HCT116 (cell line): ENCODE results near the gene BABAM2. TPM values are rescaled to one million over a fixed set of nuclear protein-coding genes. Genes with fewer than 3 reads are reported as not detected.

Experiments
- ATAC-seq: fragments of 200-7000 bp; cut with Tn5 transposase; 2 replicates; pipeline ENCODE4 v1.9.1; 2020; ENCODE audit warnings: mild to moderate bottlenecking, moderate library complexity
- BruUV-seq: library from RNA; stranded (reverse); fragments of 400-500 nt; replicated peaks from 2 replicates; lab custom pipeline; 2021; lab: Mats Ljungman, UMichigan
- CTCF ChIA-PET: fragments of 300-600 bp; sonication (Branson Sonifier 250); formaldehyde crosslinking; loops from one replicate; lab custom pipeline; 2021; ENCODE audit warnings: antibody characterized with exemption; lab: Charles Lee
- POLR2A ChIA-PET: fragments of 300-600, 350-600 bp; sonication (Branson Sonifier 250); formaldehyde crosslinking; loops from one replicate; lab custom pipeline; 2021; ENCODE audit warnings: antibody characterized with exemption; lab: Charles Lee
- RAD21 ChIA-PET, 2 experiments: fragments of 300-600 bp; sonication (Branson Sonifier 250); formaldehyde crosslinking; loops; one replicate each; lab custom pipeline; 2023; ENCODE audit warnings: low total read pairs in 2 of 2; ENCODE audit not compliant: uncharacterized antibody in 2 of 2, unreplicated experiment in 2 of 2, low non-redundant PET in 1 of 2; lab: Charles Lee
- DNase-seq: peaks from one replicate; pipeline ENCODE4 v3.0.0-alpha.2; 2010; ENCODE audit warnings: low read depth, low spot score
- H2AFZ ChIP-seq: fragments of 200-600 bp; shearing (Covaris generic), sonication (generic); 2 replicates; pipeline ENCODE4 v1.6.1; 2017; ENCODE audit warnings: low read depth, mixed run types, mixed read lengths, antibody characterized with exemption, low read length; ENCODE audit not compliant: poor library complexity, severe bottlenecking
- H3K27ac ChIP-seq: 2 replicates; pipeline ENCODE4 v1.5.1; 2012; ENCODE audit warnings: low read depth, low read length
- H3K27me3 ChIP-seq: fragments of 200-600 bp; sonication (generic); 2 replicates; pipeline ENCODE4 v1.6.1; 2016; ENCODE audit warnings: mixed run types, low read length, mixed read lengths; ENCODE audit not compliant: insufficient read depth
- H3K36me3 ChIP-seq, 2 experiments: fragments of 200-500 bp in 1 of 2; fragments of 200-600 bp in 1 of 2; sonication (Bioruptor generic) in 1 of 2; sonication (generic) in 1 of 2; 2 replicates each; pipeline versions ENCODE4 v1.5.1 to v1.6.1; 2014 to 2016; ENCODE audit warnings: low read length in 2 of 2, inconsistent platforms in 1 of 2, mixed read lengths in 1 of 2, mixed run types in 1 of 2; ENCODE audit not compliant: insufficient read depth in 2 of 2, control insufficient read depth in 1 of 2
- H3K4me1 ChIP-seq, 2 experiments: fragments of 200-600 bp in 1 of 2; sonication (generic) in 1 of 2; 2 replicates each; pipeline versions ENCODE4 v1.5.1 to v1.6.1; 2012 to 2017; ENCODE audit warnings: low read length in 2 of 2, inconsistent platforms in 1 of 2, mild to moderate bottlenecking in 1 of 2, mixed read lengths in 1 of 2, mixed run types in 1 of 2, moderate library complexity in 1 of 2; ENCODE audit not compliant: insufficient read depth in 2 of 2, control insufficient read depth in 1 of 2
- H3K4me2 ChIP-seq: fragments of 200-600 bp; sonication (generic); 2 replicates; pipeline ENCODE4 v1.6.1; 2017; ENCODE audit warnings: mixed run types, low read length, mixed read lengths
- H3K4me3 ChIP-seq, 2 experiments: fragments of 200-600 bp in 1 of 2; sonication (generic) in 1 of 2; replicated peaks in 1 of 2; 2 replicates each; pipeline ENCODE4 v1.5.1; 2011 to 2016; ENCODE audit warnings: low read length in 2 of 2, control low read depth in 1 of 2, low read depth in 1 of 2, mild to moderate bottlenecking in 1 of 2, mixed read lengths in 1 of 2, mixed run types in 1 of 2
- H3K79me2 ChIP-seq: fragments of 200-600 bp; sonication (generic); 2 replicates; pipeline ENCODE4 v1.6.1; 2017; ENCODE audit warnings: mild to moderate bottlenecking, mixed run types, low read length, moderate library complexity, mixed read lengths; ENCODE audit not compliant: insufficient read depth
- H3K9ac ChIP-seq: fragments of 200-600 bp; sonication (generic); 2 replicates; pipeline ENCODE4 v1.6.1; 2016; ENCODE audit warnings: low read length, mixed read lengths
- H3K9me2 ChIP-seq: fragments of 200-600 bp; sonication (generic), shearing (Covaris generic); 2 replicates; pipeline ENCODE4 v1.6.1; 2017; ENCODE audit warnings: mixed run types, mild to moderate bottlenecking, moderate library complexity; ENCODE audit not compliant: insufficient read depth
- H3K9me3 ChIP-seq, 2 experiments: fragments of 200-500 bp in 1 of 2; fragments of 200-600 bp in 1 of 2; sonication (Bioruptor generic) in 1 of 2; sonication (generic) in 1 of 2; 2 replicates each; pipeline ENCODE4 v1.6.1; 2014 to 2017; ENCODE audit warnings: low read length in 2 of 2, mixed read lengths in 2 of 2, inconsistent platforms in 1 of 2, low read depth in 1 of 2, mild to moderate bottlenecking in 1 of 2, mixed run types in 1 of 2, moderate library complexity in 1 of 2; ENCODE audit not compliant: control insufficient read depth in 1 of 2, insufficient read depth in 1 of 2
- H4K20me1 ChIP-seq: fragments of 200-600 bp; sonication (generic), shearing (Covaris generic); 2 replicates; pipeline ENCODE4 v1.6.1; 2017; ENCODE audit warnings: mixed run types, mild to moderate bottlenecking, moderate library complexity; ENCODE audit not compliant: insufficient read depth
- ATF3 ChIP-seq: IDR thresholded peaks from 2 replicates; pipeline ENCODE4 v1.6.1; 2012
- CBX3 ChIP-seq: IDR thresholded peaks from 2 replicates; pipeline ENCODE4 v1.6.1; 2012; ENCODE audit warnings: low read depth
- CEBPB ChIP-seq: IDR thresholded peaks from 2 replicates; pipeline ENCODE4 v1.6.1; 2012; ENCODE audit warnings: low read depth
- ELF1 ChIP-seq: IDR thresholded peaks from 2 replicates; pipeline ENCODE4 v1.6.1; 2012; ENCODE audit warnings: low read depth, borderline replicate concordance
- EZH2 ChIP-seq: fragments of 200-600 bp; sonication (generic); IDR thresholded peaks from 2 replicates; pipeline ENCODE4 v1.6.1; 2017; ENCODE audit warnings: antibody characterized with exemption, mixed run types
- FOSL1 ChIP-seq: IDR thresholded peaks from 2 replicates; pipeline ENCODE4 v1.6.1; 2012; ENCODE audit warnings: low read depth
- JUND ChIP-seq: IDR thresholded peaks from 2 replicates; pipeline ENCODE4 v1.6.1; 2012
- POLR2A ChIP-seq: IDR thresholded peaks from 2 replicates; pipeline ENCODE4 v1.7.0; 2011; ENCODE audit warnings: borderline replicate concordance; ENCODE audit not compliant: insufficient read depth, insufficient read length; ENCODE audit errors: extremely low read depth
- RAD21 ChIP-seq: IDR thresholded peaks from 2 replicates; pipeline ENCODE4 v1.6.1; 2012; ENCODE audit warnings: low read depth, mild to moderate bottlenecking
- SP1 ChIP-seq: IDR thresholded peaks from 2 replicates; pipeline ENCODE4 v1.6.1; 2012; ENCODE audit warnings: low read depth
- SRF ChIP-seq: IDR thresholded peaks from 2 replicates; pipeline ENCODE4 v1.6.1; 2012; ENCODE audit warnings: low read depth
- TCF7L2 ChIP-seq: IDR thresholded peaks from 2 replicates; pipeline ENCODE4 v1.7.0; 2011; ENCODE audit warnings: borderline replicate concordance, inconsistent platforms; ENCODE audit not compliant: insufficient read depth, insufficient read length; ENCODE audit errors: extremely low read depth
- YY1 ChIP-seq: IDR thresholded peaks from 2 replicates; pipeline ENCODE4 v1.6.1; 2011; ENCODE audit warnings: low read length, low read depth, moderate library complexity, mild to moderate bottlenecking; ENCODE audit not compliant: insufficient replicate concordance; ENCODE audit errors: extremely low read depth
- ZBTB33 ChIP-seq: IDR thresholded peaks from 2 replicates; pipeline ENCODE4 v1.6.1; 2011; ENCODE audit warnings: mild to moderate bottlenecking, low read length, moderate library complexity; ENCODE audit not compliant: insufficient replicate concordance; ENCODE audit errors: extremely low read depth
- ZFX ChIP-seq: fragments of 450-650 bp; IDR thresholded peaks from 2 replicates; pipeline ENCODE4 v1.6.1; 2017
- intact Hi-C: fragments of 100-400 bp; cut with micrococcal nuclease; formaldehyde crosslinking; loops from 2 replicates; pipeline ENCODE4 v1.10.0; 2022
- total RNA-seq: library from RNA; stranded (reverse); gene quantifications from one replicate; pipeline ENCODE4 v1.2.1, GENCODE V29; 2021; ENCODE audit not compliant: unreplicated experiment

BABAM2 gene
- total RNA-seq, 1 experiment from 2014 or later: 23.8 TPM

- CTCF ChIA-PET: no interaction called here
- H3K4me1 ChIP-seq: peaks cover 7 to 20% of the 10 kb centered on the region in 2 experiments; a peak in 2 of 4 replicates
- H3K79me2 ChIP-seq: no peaks in the 10 kb centered on the region
- no peak overlapping the region for H3K9ac ChIP-seq
- DNase-seq (no peak), ATAC-seq (no peak)
- no peaks in the 10 kb centered on the region for H4K20me1 ChIP-seq
- no peaks in the 10 kb centered on the region for H3K36me3 ChIP-seq
- BruUV-seq: no TSS peak
- POLR2A ChIA-PET: no interaction called here
- no peak overlapping the region for H2AFZ ChIP-seq
- no peak overlapping the region for H3K4me3 ChIP-seq
- RAD21 ChIA-PET: no interaction called here
- no peak overlapping the region for H3K4me2 ChIP-seq
- no peaks in the 10 kb centered on the region for H3K9me3 ChIP-seq
- no peaks in the 10 kb centered on the region for H3K27me3 ChIP-seq
- H3K9me2 ChIP-seq: no peaks in the 10 kb centered on the region
- H3K27ac ChIP-seq: no peak overlapping the region
- intact Hi-C loops: no loop called here
- no peak for TF ChIP-seq ATF3
- no peak for TF ChIP-seq SP1
- TF ChIP-seq ZFX: no peak
- no peak for TF ChIP-seq SRF
- TF ChIP-seq EZH2: no peak
- TF ChIP-seq, all 23 proteins: peak for 0
Measured at GRCh38 chr2:28380219-28380618, 489.7 kb downstream of the BABAM2 start.

- Histone ChIP-seq H3K36me3 (no peaks in the 10 kb centered on the region), H3K9ac (no peak overlapping the region), H3K79me2 (no peaks in the 10 kb centered on the region), H3K27ac (no peak overlapping the region), H2AFZ (no peak overlapping the region), H3K9me3 (no peaks in the 10 kb centered on the region)
- POLR2A ChIA-PET: interaction anchor here (1.4 kb wide), 1 partner anchor 9 kb away, joined by 3 read pairs; no protein-coding TSS in a partner anchor
- RAD21 ChIA-PET: interaction anchor here in 1 of 2 experiments (0.7 kb wide), 1 partner anchor 404 kb away, joined by 3 read pairs; no protein-coding TSS in a partner anchor
- no peak for DNase-seq
- TF ChIP-seq POLR2A (no peak), RAD21 (no peak), CEBPB (no peak), CBX3 (no peak), EZH2 (no peak), SP1 (no peak), FOSL1 (no peak), ATF3 (no peak), YY1 (no peak), ELF1 (no peak), TCF7L2 (no peak), ZFX (no peak), JUND (no peak), ZBTB33 (no peak)
- TF ChIP-seq, all 23 proteins: peak for 0
- Histone ChIP-seq H3K4me1 (peaks cover 7 to 17% of the 10 kb centered on the region in 2 experiments; a peak in 2 of 4 replicates), H3K9me2 (no peaks in the 10 kb centered on the region), H3K4me3 (no peak overlapping the region), H3K4me2 (no peak overlapping the region), H4K20me1 (no peaks in the 10 kb centered on the region), H3K27me3 (no peaks in the 10 kb centered on the region)
- no peak for ATAC-seq
- intact Hi-C loops: no loop called here
- BruUV-seq: no TSS peak
- CTCF ChIA-PET: no interaction called here
Measured at GRCh38 chr2:28381225-28382180, 491.0 kb downstream of the BABAM2 start.
